Rectal smooth muscle tissue (tissue), 1 donor: ENCODE measurements around the gene C4orf50.

Source experiments
- H3K27ac ChIP-seq: one replicate; pipeline ENCODE4 v1.7.0; 2013; ENCODE audit warnings: low read depth, low read length, inconsistent platforms
- H3K27me3 ChIP-seq: one replicate; pipeline ENCODE4 v1.7.0; 2013; ENCODE audit warnings: low read length; ENCODE audit not compliant: control insufficient read depth, insufficient read depth
- H3K36me3 ChIP-seq: one replicate; pipeline ENCODE4 v1.7.0; 2013; ENCODE audit warnings: low read length; ENCODE audit not compliant: control insufficient read depth, insufficient read depth
- H3K4me1 ChIP-seq: one replicate; pipeline ENCODE4 v1.7.0; 2013; ENCODE audit warnings: low read length; ENCODE audit not compliant: control insufficient read depth, insufficient read depth
- H3K4me3 ChIP-seq: one replicate; pipeline ENCODE4 v1.7.0; 2013; ENCODE audit warnings: low read length
- H3K9ac ChIP-seq: one replicate; pipeline ENCODE4 v1.7.0; 2013; ENCODE audit warnings: low read length

C4orf50 gene

GRCh38 chr4:5924461-5925125, 93.6 kb downstream of the C4orf50 start:
- Histone ChIP-seq H3K4me1 (no peaks in the 10 kb centered on the region), H3K27me3 (peaks cover 3% of the 10 kb centered on the region), H3K4me3 (no peak overlapping the region), H3K36me3 (no peaks in the 10 kb centered on the region), H3K9ac (no peak overlapping the region), H3K27ac (no peak overlapping the region)

GRCh38 chr4:5923376-5923775, 94.9 kb downstream of the C4orf50 start:
- H3K4me1 ChIP-seq, result no peaks in the 10 kb centered on the region
- H3K27me3 ChIP-seq, result peaks cover 3% of the 10 kb centered on the region
- no peak overlapping the region for H3K4me3 ChIP-seq
- H3K36me3 ChIP-seq, result no peaks in the 10 kb centered on the region
- H3K27ac ChIP-seq, result no peak overlapping the region
- H3K9ac ChIP-seq, result no peak overlapping the region

GRCh38 chr4:5922556-5922955, 95.7 kb downstream of the C4orf50 start:
- Histone ChIP-seq H3K9ac (no peak overlapping the region), H3K4me1 (no peaks in the 10 kb centered on the region), H3K27me3 (peaks cover 4% of the 10 kb centered on the region), H3K27ac (no peak overlapping the region), H3K36me3 (no peaks in the 10 kb centered on the region), H3K4me3 (no peak overlapping the region)

DNA sequence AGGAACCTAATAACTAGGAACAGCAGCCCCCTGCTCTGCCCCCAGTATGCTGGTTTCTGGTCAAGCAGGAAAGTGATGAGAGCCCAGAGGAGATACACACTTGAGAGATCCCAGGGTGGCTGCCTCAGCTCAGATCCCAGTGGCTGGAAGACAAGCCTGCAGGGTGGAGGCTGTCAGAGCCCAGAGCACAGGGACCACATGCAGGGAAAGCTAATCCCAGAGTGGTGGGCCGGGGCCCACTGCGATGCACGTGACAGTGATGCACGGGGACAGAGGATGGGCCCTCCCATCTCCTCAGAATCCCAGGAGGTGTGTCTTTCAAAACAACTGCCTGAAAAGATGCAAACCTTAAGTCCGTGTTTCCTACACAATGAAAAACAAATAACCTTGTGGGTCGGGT, 96.2 kb downstream of the C4orf50 start:
- Histone ChIP-seq H3K27me3 (peaks cover 4% of the 10 kb centered on the region), H3K27ac (no peak overlapping the region), H3K36me3 (no peaks in the 10 kb centered on the region), H3K9ac (no peak overlapping the region), H3K4me3 (no peak overlapping the region), H3K4me1 (no peaks in the 10 kb centered on the region)

DNA sequence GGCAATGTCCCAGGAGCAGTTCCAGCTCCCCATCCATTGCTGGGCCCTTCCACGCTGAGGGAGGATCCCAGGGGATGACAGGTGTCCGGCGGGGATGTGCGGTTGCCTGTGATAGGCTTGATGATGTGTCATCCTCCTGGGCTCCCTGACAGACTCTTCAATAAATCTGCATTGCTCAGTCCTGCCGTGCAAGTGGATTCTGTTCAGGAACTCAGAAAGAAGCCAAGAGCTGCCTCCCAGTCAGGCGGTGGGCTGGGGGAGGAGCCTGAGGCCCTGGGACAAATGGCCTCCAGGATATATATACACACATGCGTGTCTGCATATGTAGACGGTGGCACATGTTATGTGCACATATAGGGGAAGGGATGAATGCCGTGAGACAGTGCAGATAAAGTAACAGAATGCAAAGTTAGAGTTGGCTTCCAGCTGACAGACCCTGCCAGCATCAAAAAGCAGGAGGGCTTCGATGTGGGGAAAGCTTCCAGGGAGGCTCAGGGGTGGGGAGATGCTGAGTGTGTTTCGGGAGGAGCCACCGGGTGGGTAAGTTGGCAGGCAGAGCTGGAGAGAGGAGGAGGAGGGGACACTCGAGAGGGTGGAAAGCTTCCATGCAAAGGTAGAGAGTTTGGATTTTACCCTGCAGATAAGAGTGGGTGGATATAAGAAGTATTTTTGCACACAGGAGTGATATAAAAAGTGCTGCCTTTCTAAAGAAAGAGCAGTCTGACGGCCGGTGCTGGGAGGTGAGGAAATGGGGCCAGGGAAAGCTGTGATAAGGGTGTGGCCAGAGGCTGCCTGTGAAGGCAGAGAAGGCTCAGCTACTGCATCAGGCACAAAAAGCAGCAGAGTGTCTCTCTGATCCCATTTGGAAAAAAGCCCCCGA, 96.9 kb downstream of the C4orf50 start:
- H3K36me3 ChIP-seq, result no peaks in the 10 kb centered on the region
- no peak overlapping the region for H3K9ac ChIP-seq
- no peak overlapping the region for H3K27ac ChIP-seq
- no peaks in the 10 kb centered on the region for H3K4me1 ChIP-seq
- peaks cover 4% of the 10 kb centered on the region for H3K27me3 ChIP-seq
- no peak overlapping the region for H3K4me3 ChIP-seq

DNA sequence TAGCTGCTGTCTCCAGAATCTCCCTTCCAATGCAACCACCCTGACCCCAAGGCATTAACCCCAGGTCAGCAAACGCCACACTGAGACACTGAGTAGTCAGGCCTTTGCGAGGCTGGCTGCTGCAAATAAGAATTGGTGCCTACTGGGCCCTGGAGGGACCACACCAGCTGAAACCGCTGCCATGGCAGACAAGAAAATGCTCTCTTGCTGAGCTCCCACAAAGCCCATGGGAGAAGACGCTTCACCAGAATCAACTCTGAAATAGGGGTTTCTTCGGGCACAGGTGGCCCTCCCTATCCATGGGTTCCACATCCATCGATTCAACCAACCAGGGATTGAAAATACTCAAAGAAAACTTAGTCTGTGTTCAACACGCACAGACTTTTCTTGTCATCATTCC, 98.7 kb downstream of the C4orf50 start:
- no peak overlapping the region for H3K9ac ChIP-seq
- H3K4me3 ChIP-seq, result no peak overlapping the region
- no peak overlapping the region for H3K27ac ChIP-seq
- H3K4me1 ChIP-seq, result no peaks in the 10 kb centered on the region
- H3K27me3 ChIP-seq, result peaks cover 2% of the 10 kb centered on the region
- H3K36me3 ChIP-seq, result no peaks in the 10 kb centered on the region

DNA sequence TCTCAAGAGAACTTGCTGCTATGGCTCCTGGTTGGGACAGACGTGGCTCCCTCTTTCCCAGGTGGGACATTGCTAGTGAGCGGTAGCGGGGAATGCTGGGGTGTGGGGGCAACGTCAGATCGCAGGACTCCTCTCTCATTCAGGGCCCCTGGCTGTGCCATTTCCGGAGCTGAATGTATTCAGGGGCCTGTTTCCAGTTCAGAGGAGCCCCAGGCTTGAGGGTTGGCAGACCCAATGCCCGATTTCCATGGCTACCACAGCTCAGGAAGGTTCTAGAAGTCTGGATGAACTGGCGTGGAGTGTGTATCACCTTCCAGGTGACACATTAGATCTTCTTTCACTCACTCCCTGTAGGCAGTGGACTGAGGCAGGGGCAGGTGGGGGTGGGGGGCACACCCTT, 99.2 kb downstream of the C4orf50 start:
- peaks cover 2% of the 10 kb centered on the region for H3K27me3 ChIP-seq
- no peaks in the 10 kb centered on the region for H3K36me3 ChIP-seq
- no peak overlapping the region for H3K9ac ChIP-seq
- H3K4me1 ChIP-seq, result no peaks in the 10 kb centered on the region
- no peak overlapping the region for H3K4me3 ChIP-seq
- no peak overlapping the region for H3K27ac ChIP-seq

DNA sequence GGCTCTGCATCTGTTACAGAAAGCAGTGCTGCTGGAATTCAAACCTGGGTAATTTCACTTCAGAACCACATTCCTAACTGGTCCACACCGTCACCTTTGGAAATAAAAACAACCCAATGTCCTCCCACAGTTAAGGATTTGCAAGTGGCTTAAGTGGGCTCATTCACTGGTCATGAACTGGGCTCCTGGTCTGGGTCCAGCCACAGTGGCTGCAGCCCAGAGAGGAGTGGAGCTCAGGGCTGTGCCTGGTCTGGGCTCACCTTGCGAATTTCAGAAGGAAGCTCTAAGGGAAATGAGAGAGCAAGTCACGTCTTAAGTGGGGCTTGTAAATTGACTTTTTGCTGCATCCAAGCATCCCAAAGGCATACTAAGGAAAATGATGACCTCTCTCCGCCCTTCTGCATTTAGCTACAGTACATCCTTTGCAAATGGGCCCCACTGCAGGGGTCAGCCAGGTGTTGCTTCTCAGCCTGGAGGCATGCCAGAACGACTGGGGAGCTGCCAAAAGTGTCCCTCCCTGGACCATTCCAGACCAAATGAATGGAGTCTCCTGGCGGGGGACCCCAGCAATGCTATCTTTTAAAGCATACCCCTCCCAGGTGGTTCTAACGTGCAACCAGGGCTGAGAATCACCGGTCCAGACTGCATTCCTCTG, 99.8 kb downstream of the C4orf50 start:
- Histone ChIP-seq H3K36me3 (no peaks in the 10 kb centered on the region), H3K4me3 (no peak overlapping the region)

GRCh38 chr4:5917672-5918071, 100.6 kb downstream of the C4orf50 start:
- peaks cover 2% of the 10 kb centered on the region for H3K27me3 ChIP-seq
- no peak overlapping the region for H3K27ac ChIP-seq

More for the DNA sequence above, 99.8 kb downstream of the C4orf50 start:
- Histone ChIP-seq H3K4me1 (no peaks in the 10 kb centered on the region), H3K27me3 (peaks cover 2% of the 10 kb centered on the region), H3K27ac (no peak overlapping the region), H3K9ac (no peak overlapping the region)

DNA sequence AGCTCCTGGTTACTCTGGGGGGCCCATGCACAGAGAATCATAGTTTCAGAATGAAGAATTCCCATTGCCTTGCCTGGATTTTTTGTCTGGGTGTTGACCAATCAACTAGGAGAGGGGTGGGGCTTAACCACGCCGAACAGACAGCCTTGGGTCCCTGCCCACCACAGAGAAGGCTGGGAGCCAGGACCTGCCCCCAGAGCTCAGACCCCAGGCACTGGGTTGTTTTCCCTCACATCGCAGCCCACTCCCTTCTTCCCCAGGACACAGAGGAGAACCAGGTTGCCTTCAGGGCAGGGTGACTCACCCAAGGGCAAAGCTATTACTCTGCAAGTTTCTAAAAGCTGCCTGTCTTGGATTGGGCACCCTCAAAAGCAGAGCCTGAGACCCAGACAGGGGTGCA, 102.0 kb downstream of the C4orf50 start:
- peaks cover 2% of the 10 kb centered on the region for H3K27me3 ChIP-seq
- H3K4me3 ChIP-seq, result no peak overlapping the region

More at GRCh38 chr4:5917672-5918071, 100.6 kb downstream of the C4orf50 start:
- Histone ChIP-seq H3K4me1 (no peaks in the 10 kb centered on the region), H3K9ac (no peak overlapping the region), H3K4me3 (no peak overlapping the region), H3K36me3 (no peaks in the 10 kb centered on the region)

DNA sequence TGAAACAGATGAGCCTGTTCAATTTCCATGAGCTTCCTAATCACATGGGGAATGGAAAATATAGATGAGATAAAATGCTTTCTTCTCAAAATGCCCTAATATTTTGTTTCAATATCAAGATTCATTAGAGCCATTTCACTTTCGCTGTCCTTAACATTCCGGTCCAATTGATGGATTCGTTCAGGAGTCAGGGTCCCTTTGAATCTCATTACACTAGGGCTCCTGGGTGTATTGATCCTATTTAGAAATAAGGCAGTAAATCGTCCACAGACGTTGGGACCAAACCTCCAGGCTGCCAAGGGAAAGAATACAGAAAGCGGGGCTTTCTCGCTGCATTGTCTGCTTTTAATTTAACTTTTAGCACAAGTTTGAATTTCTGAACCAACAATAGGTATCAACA, 104.8 kb downstream of the C4orf50 start:
- Histone ChIP-seq H3K27me3 (peaks cover 2% of the 10 kb centered on the region), H3K36me3 (no peaks in the 10 kb centered on the region), H3K27ac (no peak overlapping the region), H3K9ac (no peak overlapping the region), H3K4me1 (no peaks in the 10 kb centered on the region), H3K4me3 (no peak overlapping the region)

More for the DNA sequence above, 102.0 kb downstream of the C4orf50 start:
- no peak overlapping the region for H3K27ac ChIP-seq
- H3K4me1 ChIP-seq, result no peaks in the 10 kb centered on the region
- H3K36me3 ChIP-seq, result no peaks in the 10 kb centered on the region
- no peak overlapping the region for H3K9ac ChIP-seq

DNA sequence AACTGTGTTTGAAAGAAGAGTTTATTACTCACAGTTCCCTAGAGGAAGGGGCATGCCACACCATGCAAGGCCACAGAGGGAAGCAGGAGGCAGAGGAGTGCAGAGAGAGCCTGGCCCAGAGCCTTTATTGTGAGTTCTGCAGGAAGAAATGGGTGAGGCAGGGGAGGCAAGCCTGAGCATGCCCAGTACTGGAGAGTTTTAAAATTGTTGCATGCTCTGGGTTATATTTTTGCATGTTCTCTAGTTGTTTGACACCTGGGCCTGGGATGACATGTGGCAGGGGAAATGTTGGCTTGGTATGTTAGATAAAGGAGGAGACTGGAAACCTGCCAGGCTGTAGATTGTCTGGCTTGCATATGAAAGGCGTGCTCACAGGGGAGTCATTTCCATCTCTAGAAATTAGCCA, 105.6 kb downstream of the C4orf50 start:
- no peaks in the 10 kb centered on the region for H3K36me3 ChIP-seq
- no peaks in the 10 kb centered on the region for H3K27me3 ChIP-seq
- no peak overlapping the region for H3K9ac ChIP-seq
- H3K27ac ChIP-seq, result no peak overlapping the region
- H3K4me1 ChIP-seq, result no peaks in the 10 kb centered on the region
- H3K4me3 ChIP-seq, result no peak overlapping the region
